HPDE6-E6E7 (cell line): ENCODE data around the gene TICRR.

ENCODE experiments used
- DNase-seq: peaks from one replicate; pipeline ENCODE4 v3.0.0; 2011; ENCODE audit warnings: missing footprints; ENCODE audit errors: extremely low spot score

The TICRR gene

GRCh38 chr15:89672221-89673164 is 97.2 kb downstream of the TICRR start:
- DNase-seq = no peak

GRCh38 chr15:89673165-89673512 is 97.9 kb downstream of the TICRR start:
- no peak for DNase-seq

- no peak for DNase-seq
Observed at GRCh38 chr15:89674526-89674925, 99.3 kb downstream of the TICRR start.

- DNase-seq = no peak
Observed at GRCh38 chr15:89675606-89676005, 100.3 kb downstream of the TICRR start.

GRCh38 chr15:89677381-89677780 is 102.1 kb downstream of the TICRR start:
- DNase-seq = no peak
